OCI-LY7 (cell line): ENCODE results near the gene DENND2A. TPM values are rescaled to one million over a fixed set of nuclear protein-coding genes. Genes with fewer than 3 reads are reported as not detected.

Experiments
- BruUV-seq: library from RNA; stranded (reverse); fragments of 400-500 nt; replicated peaks from 2 replicates; lab custom pipeline; 2021; lab: Mats Ljungman, UMichigan
- CTCF ChIA-PET: fragments of 300-600 bp; sonication (Branson Sonifier 250); formaldehyde crosslinking; loops from one replicate; lab custom pipeline; 2022; ENCODE audit warnings: antibody characterized with exemption; ENCODE audit not compliant: unreplicated experiment; lab: Charles Lee
- POLR2A ChIA-PET: fragments of 300-600 bp; sonication (Branson Sonifier 250); formaldehyde crosslinking; loops from one replicate; lab custom pipeline; 2022; ENCODE audit warnings: antibody characterized with exemption; lab: Charles Lee
- DNase-seq: peaks from one replicate; pipeline ENCODE4 v3.0.0-alpha.2; 2015; ENCODE audit warnings: low spot score
- H2AFZ ChIP-seq: fragments of 200-600 bp; sonication (generic), shearing (Covaris generic); 2 replicates; pipeline ENCODE4 v1.6.1; 2014; ENCODE audit warnings: mild to moderate bottlenecking, antibody characterized with exemption, low read length, moderate library complexity
- H3K27ac ChIP-seq: fragments of 200-600 bp; sonication (generic); 2 replicates; pipeline ENCODE4 v1.5.1; 2014; ENCODE audit warnings: mixed run types, low read depth, mild to moderate bottlenecking, moderate library complexity, low read length, inconsistent platforms; ENCODE audit not compliant: poor library complexity, severe bottlenecking
- H3K36me3 ChIP-seq: fragments of 200-600 bp; sonication (generic); 2 replicates; pipeline ENCODE4 v1.6.1; 2014; ENCODE audit warnings: mild to moderate bottlenecking, antibody characterized with exemption, low read length, moderate library complexity, mixed read lengths; ENCODE audit not compliant: insufficient read depth
- H3K4me1 ChIP-seq: fragments of 200-600 bp; sonication (generic); 2 replicates; pipeline ENCODE4 v1.5.1; 2014; ENCODE audit warnings: mild to moderate bottlenecking, low read length; ENCODE audit not compliant: insufficient read depth, poor library complexity, severe bottlenecking
- H3K4me2 ChIP-seq: fragments of 200-600 bp; sonication (generic); 2 replicates; pipeline ENCODE4 v1.6.1; 2014; ENCODE audit warnings: mild to moderate bottlenecking, low read length
- H3K4me3 ChIP-seq: fragments of 200-600 bp; sonication (generic); 2 replicates; pipeline ENCODE4 v1.5.1; 2014; ENCODE audit warnings: mild to moderate bottlenecking, low read depth, low read length; ENCODE audit not compliant: poor library complexity, severe bottlenecking
- H3K79me2 ChIP-seq: fragments of 200-600 bp; sonication (generic); 2 replicates; pipeline ENCODE4 v1.6.1; 2016; ENCODE audit warnings: low read depth, mild to moderate bottlenecking, low read length, moderate library complexity, mixed read lengths; ENCODE audit not compliant: insufficient read depth
- H3K9me2 ChIP-seq: fragments of 200-600 bp; sonication (generic); 2 replicates; pipeline ENCODE4 v1.6.1; 2016; ENCODE audit warnings: mild to moderate bottlenecking, low read length, mixed read lengths; ENCODE audit not compliant: insufficient read depth
- H3K9me3 ChIP-seq: fragments of 200-600 bp; sonication (generic); 2 replicates; pipeline ENCODE4 v1.6.1; 2014; ENCODE audit warnings: mild to moderate bottlenecking, mixed run types, low read length, mixed read lengths
- H4K20me1 ChIP-seq: fragments of 200-600 bp; sonication (generic); 2 replicates; pipeline ENCODE4 v1.6.1; 2014; ENCODE audit warnings: mild to moderate bottlenecking, antibody characterized with exemption, low read length, moderate library complexity, mixed read lengths; ENCODE audit not compliant: insufficient read depth
- EZH2phosphoT487 ChIP-seq: fragments of 200-600 bp; sonication (generic); IDR thresholded peaks from 2 replicates; pipeline ENCODE4 v1.6.1; 2018; ENCODE audit warnings: low read depth, borderline replicate concordance, mild to moderate bottlenecking, mixed run types, antibody characterized with exemption, low read length, moderate library complexity, mixed read lengths
- intact Hi-C: fragments of 100-400 bp; cut with micrococcal nuclease; formaldehyde crosslinking; loops from one replicate; pipeline ENCODE4 v1.10.0; 2022; ENCODE audit not compliant: unreplicated experiment
- total RNA-seq, 2 experiments: library from RNA; depleted of rRNA in 1 of 2; stranded (reverse); fragments of >200 nt in 1 of 2; shearing (Covaris generic) in 1 of 2; gene quantifications; 2 replicates each; pipeline ENCODE4 v1.2.3, GENCODE V29; 2014 to 2022
- TF ChIP-seq, protein P1 (sequence below): fragments of 200-600 bp; sonication (generic); conservative IDR thresholded peaks from 2 replicates; pipeline ENCODE4 v1.5.1; 2014; ENCODE audit warnings: mild to moderate bottlenecking, antibody characterized with exemption, low read length, moderate library complexity, mixed read lengths

Gene DENND2A
- total RNA-seq, 2 experiments from 2014 or later = 0.13 to 0.35 TPM

DNA sequence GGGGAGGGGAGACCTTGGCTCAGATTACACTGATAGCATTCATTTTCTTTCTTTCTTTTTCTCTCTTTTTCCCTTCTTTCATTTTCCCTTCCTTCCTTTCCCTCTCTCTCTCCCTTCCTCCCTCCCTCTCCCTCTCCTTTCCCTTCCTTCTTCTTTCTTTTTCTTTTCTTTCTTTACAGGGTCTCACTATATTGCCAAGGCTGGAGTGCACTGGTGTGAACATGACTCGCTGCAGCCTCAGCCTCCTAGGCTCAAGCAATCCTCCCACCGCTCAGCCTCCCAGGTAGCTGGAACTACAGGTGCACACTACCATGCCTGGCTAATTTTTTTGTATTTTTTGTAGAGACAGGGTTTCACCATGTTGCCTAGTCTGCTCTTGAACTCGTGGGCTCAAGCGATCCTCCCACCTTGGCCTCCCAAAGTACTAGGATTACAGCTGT, 88.4 kb downstream of the DENND2A start:
- no peak overlapping the region for H3K4me3 ChIP-seq
- DNase-seq = no peak
- H3K9me3 ChIP-seq = no peaks in the 10 kb centered on the region
- no peaks in the 10 kb centered on the region for H3K36me3 ChIP-seq
- ChIA-PET POLR2A (no interaction called here), CTCF (no interaction called here)
- no peaks in the 10 kb centered on the region for H3K4me1 ChIP-seq
- no peaks in the 10 kb centered on the region for H3K9me2 ChIP-seq
- no peaks in the 10 kb centered on the region for H4K20me1 ChIP-seq
- no TSS peak for BruUV-seq
- intact Hi-C loops = no loop called here
- H2AFZ ChIP-seq = no peak overlapping the region
- no peak for TF ChIP-seq EZH2phosphoT487
- TF ChIP-seq, protein P1, sequence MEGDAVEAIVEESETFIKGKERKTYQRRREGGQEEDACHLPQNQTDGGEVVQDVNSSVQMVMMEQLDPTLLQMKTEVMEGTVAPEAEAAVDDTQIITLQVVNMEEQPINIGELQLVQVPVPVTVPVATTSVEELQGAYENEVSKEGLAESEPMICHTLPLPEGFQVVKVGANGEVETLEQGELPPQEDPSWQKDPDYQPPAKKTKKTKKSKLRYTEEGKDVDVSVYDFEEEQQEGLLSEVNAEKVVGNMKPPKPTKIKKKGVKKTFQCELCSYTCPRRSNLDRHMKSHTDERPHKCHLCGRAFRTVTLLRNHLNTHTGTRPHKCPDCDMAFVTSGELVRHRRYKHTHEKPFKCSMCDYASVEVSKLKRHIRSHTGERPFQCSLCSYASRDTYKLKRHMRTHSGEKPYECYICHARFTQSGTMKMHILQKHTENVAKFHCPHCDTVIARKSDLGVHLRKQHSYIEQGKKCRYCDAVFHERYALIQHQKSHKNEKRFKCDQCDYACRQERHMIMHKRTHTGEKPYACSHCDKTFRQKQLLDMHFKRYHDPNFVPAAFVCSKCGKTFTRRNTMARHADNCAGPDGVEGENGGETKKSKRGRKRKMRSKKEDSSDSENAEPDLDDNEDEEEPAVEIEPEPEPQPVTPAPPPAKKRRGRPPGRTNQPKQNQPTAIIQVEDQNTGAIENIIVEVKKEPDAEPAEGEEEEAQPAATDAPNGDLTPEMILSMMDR = no peak
- no peak overlapping the region for H3K4me2 ChIP-seq
- H3K79me2 ChIP-seq = no peaks in the 10 kb centered on the region
- H3K27ac ChIP-seq = no peak overlapping the region

GRCh38 chr7:140551355-140552239, 89.0 kb downstream of the DENND2A start:
- Histone ChIP-seq H3K9me3 (no peaks in the 10 kb centered on the region), H3K4me1 (no peaks in the 10 kb centered on the region), H3K9me2 (no peaks in the 10 kb centered on the region), H2AFZ (no peak overlapping the region), H3K4me2 (no peak overlapping the region), H4K20me1 (no peaks in the 10 kb centered on the region), H3K4me3 (no peak overlapping the region), H3K27ac (no peak overlapping the region), H3K79me2 (no peaks in the 10 kb centered on the region), H3K36me3 (no peaks in the 10 kb centered on the region)
- intact Hi-C loops = no loop called here
- no TSS peak for BruUV-seq
- POLR2A ChIA-PET = interaction anchor here (0.6 kb wide), 2 partner anchors 39 to 145 kb away, joined by 3 read pairs; no protein-coding TSS in a partner anchor
- TF ChIP-seq, protein P1 = no peak
- no peak for TF ChIP-seq EZH2phosphoT487
- DNase-seq = no peak
- CTCF ChIA-PET = no interaction called here

GRCh38 chr7:140546947-140547346, 93.7 kb downstream of the DENND2A start:
- Histone ChIP-seq H3K4me1 (no peaks in the 10 kb centered on the region), H3K9me2 (no peaks in the 10 kb centered on the region), H3K4me2 (no peak overlapping the region), H3K36me3 (no peaks in the 10 kb centered on the region), H2AFZ (no peak overlapping the region), H3K9me3 (no peaks in the 10 kb centered on the region), H3K4me3 (no peak overlapping the region), H3K27ac (no peak overlapping the region), H4K20me1 (no peaks in the 10 kb centered on the region), H3K79me2 (no peaks in the 10 kb centered on the region)
- TF ChIP-seq, protein P1 = no peak
- TF ChIP-seq EZH2phosphoT487 = no peak
- DNase-seq = no peak
- ChIA-PET CTCF (no interaction called here), POLR2A (no interaction called here)
- intact Hi-C loops = no loop called here
- no TSS peak for BruUV-seq
